ENCODE results near the gene TTBK2. TPM values are rescaled to one million over a fixed set of nuclear protein-coding genes. Genes with fewer than 3 reads are reported as not detected.

The TTBK2 gene
- total RNA-seq, 2 experiments from 2014 or later, result 17.5 to 20.1 TPM

- Histone ChIP-seq H3K27ac (ENCODE audit: low read depth in 1 of 2, low read length in 2 of 2) (no peak overlapping the region), H3K36me3 (ENCODE audit: insufficient read depth, low read length) (peaks cover 89% of the 10 kb centered on the region), H3K9me3 (ENCODE audit: control insufficient read depth in 1 of 2, insufficient read depth in 1 of 2, low read length in 2 of 2) (no peaks in the 10 kb centered on the region), H3K4me3 (ENCODE audit: low read length) (no peak overlapping the region), H3K4me1 (ENCODE audit: insufficient read depth, low read length) (peaks cover 9% of the 10 kb centered on the region), H3K27me3 (ENCODE audit: control insufficient read depth in 1 of 2, insufficient read depth in 2 of 2, low read length in 2 of 2) (no peaks in the 10 kb centered on the region)
- H3K36me3 Mint-ChIP-seq (ENCODE audit: low read depth), result peaks cover 84% of the 10 kb centered on the region
- H3K27ac Mint-ChIP-seq, result no peak overlapping the region
- CTCF ChIA-PET, result no interaction called here
- H3K4me3 Mint-ChIP-seq, result no peak overlapping the region
- no peak for TF ChIP-seq CTCF (IDR thresholded peaks at IDR 0.05)
- intact Hi-C loops (cut with DNase I, micrococcal nuclease), result loop anchor here (10.0 kb wide), 3 partner anchors 194 to 604 kb away; partner anchors contain the start of genes LCMT2 (in 1 of the 2), SNAP23 (in 1 of the 2), TTBK2 (in 1 of the 2) and ZNF106 (in 1 of the 2)
- no peaks in the 10 kb centered on the region for H3K9me3 Mint-ChIP-seq
- no peaks in the 10 kb centered on the region for H3K27me3 Mint-ChIP-seq
- POLR2A ChIA-PET, result no interaction called here
- DNase-seq, result no peak
- ATAC-seq (ENCODE audit: poor library complexity), result no peak
- H3K4me1 Mint-ChIP-seq (ENCODE audit: low read depth), result peaks cover 12% of the 10 kb centered on the region
Measured at GRCh38 chr15:42730536-42730935, 190.0 kb downstream of the TTBK2 start.

- POLR2A ChIA-PET, result no interaction called here
- no peak for DNase-seq
- H3K27ac ChIP-seq (ENCODE audit: low read depth in 1 of 2, low read length in 2 of 2), result no peak overlapping the region
- no peak overlapping the region for H3K27ac Mint-ChIP-seq
- H3K36me3 Mint-ChIP-seq (ENCODE audit: low read depth), result peaks cover 88% of the 10 kb centered on the region
- H3K27me3 Mint-ChIP-seq, result no peaks in the 10 kb centered on the region
- no peaks in the 10 kb centered on the region for H3K27me3 ChIP-seq (ENCODE audit: control insufficient read depth in 1 of 2, insufficient read depth in 2 of 2, low read length in 2 of 2)
- peaks cover 5% of the 10 kb centered on the region for H3K4me1 ChIP-seq (ENCODE audit: insufficient read depth, low read length)
- H3K4me3 ChIP-seq (ENCODE audit: low read length), result no peak overlapping the region
- CTCF ChIA-PET, result no interaction called here
- no peak for TF ChIP-seq CTCF (IDR thresholded peaks at IDR 0.05)
- no peaks in the 10 kb centered on the region for H3K9me3 Mint-ChIP-seq
- peaks cover 9% of the 10 kb centered on the region for H3K4me1 Mint-ChIP-seq (ENCODE audit: low read depth)
- intact Hi-C loops (cut with DNase I, micrococcal nuclease), result loop anchor here (10.0 kb wide), 3 partner anchors 195 to 605 kb away; partner anchors contain the start of genes LCMT2 (in 1 of the 2), SNAP23 (in 1 of the 2), TTBK2 (in 1 of the 2) and ZNF106 (in 1 of the 2)
- no peak for ATAC-seq (ENCODE audit: poor library complexity)
- H3K4me3 Mint-ChIP-seq, result no peak overlapping the region
- no peaks in the 10 kb centered on the region for H3K9me3 ChIP-seq (ENCODE audit: control insufficient read depth in 1 of 2, insufficient read depth in 1 of 2, low read length in 2 of 2)
- peaks cover 93% of the 10 kb centered on the region for H3K36me3 ChIP-seq (ENCODE audit: insufficient read depth, low read length)
Measured at GRCh38 chr15:42730135-42730534, 190.4 kb downstream of the TTBK2 start.

GRCh38 chr15:42729409-42729808 is 191.2 kb downstream of the TTBK2 start:
- no peak overlapping the region for H3K4me3 ChIP-seq (ENCODE audit: low read length)
- no peak for TF ChIP-seq CTCF (IDR thresholded peaks at IDR 0.05)
- peaks cover under 1% of the 10 kb centered on the region for H3K4me1 ChIP-seq (ENCODE audit: insufficient read depth, low read length)
- no peak for ATAC-seq (ENCODE audit: poor library complexity)
- no peaks in the 10 kb centered on the region for H3K9me3 Mint-ChIP-seq
- peaks cover 94% of the 10 kb centered on the region for H3K36me3 ChIP-seq (ENCODE audit: insufficient read depth, low read length)
- no peak overlapping the region for H3K4me3 Mint-ChIP-seq
- H3K36me3 Mint-ChIP-seq (ENCODE audit: low read depth), result peaks cover 90% of the 10 kb centered on the region
- no peak overlapping the region for H3K27ac ChIP-seq (ENCODE audit: low read depth in 1 of 2, low read length in 2 of 2)
- CTCF ChIA-PET, result no interaction called here
- POLR2A ChIA-PET, result no interaction called here
- intact Hi-C loops (cut with DNase I, micrococcal nuclease), result no loop called here
- H3K27ac Mint-ChIP-seq, result no peak overlapping the region
- no peaks in the 10 kb centered on the region for H3K9me3 ChIP-seq (ENCODE audit: control insufficient read depth in 1 of 2, insufficient read depth in 1 of 2, low read length in 2 of 2)
- no peaks in the 10 kb centered on the region for H3K27me3 Mint-ChIP-seq
- DNase-seq, result no peak
- H3K27me3 ChIP-seq (ENCODE audit: control insufficient read depth in 1 of 2, insufficient read depth in 2 of 2, low read length in 2 of 2), result no peaks in the 10 kb centered on the region
- peaks cover 5% of the 10 kb centered on the region for H3K4me1 Mint-ChIP-seq (ENCODE audit: low read depth)

Measured in CD4-positive, alpha-beta T cell (primary cell).